Measurements from ENCODE around the gene ZNF511.

Gene ZNF511

DNA sequence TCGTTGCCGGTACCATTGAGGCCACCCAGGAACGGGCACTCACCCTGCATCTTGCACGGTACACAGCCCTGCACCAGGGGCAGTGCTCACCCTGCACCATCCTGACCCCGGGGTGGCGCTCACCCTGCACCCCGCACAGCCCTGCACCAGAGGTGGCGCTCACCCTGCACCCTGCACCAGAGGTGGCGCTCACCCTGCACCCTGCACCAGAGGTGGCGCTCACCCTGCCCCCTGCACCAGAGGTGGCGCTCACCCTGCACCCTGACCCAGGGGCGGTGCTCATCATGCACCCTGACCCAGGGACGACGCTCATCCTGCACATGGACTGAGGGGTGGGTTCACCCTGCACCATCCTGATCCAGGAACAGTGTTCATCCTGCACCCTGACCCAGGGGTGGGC, 6.5 kb upstream of the ZNF511 start:
- TF ChIP-seq, protein P1, sequence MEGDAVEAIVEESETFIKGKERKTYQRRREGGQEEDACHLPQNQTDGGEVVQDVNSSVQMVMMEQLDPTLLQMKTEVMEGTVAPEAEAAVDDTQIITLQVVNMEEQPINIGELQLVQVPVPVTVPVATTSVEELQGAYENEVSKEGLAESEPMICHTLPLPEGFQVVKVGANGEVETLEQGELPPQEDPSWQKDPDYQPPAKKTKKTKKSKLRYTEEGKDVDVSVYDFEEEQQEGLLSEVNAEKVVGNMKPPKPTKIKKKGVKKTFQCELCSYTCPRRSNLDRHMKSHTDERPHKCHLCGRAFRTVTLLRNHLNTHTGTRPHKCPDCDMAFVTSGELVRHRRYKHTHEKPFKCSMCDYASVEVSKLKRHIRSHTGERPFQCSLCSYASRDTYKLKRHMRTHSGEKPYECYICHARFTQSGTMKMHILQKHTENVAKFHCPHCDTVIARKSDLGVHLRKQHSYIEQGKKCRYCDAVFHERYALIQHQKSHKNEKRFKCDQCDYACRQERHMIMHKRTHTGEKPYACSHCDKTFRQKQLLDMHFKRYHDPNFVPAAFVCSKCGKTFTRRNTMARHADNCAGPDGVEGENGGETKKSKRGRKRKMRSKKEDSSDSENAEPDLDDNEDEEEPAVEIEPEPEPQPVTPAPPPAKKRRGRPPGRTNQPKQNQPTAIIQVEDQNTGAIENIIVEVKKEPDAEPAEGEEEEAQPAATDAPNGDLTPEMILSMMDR (IDR thresholded peaks at IDR 0.05; ENCODE audit: low read depth, low read length) = no peak
- no peak for DNase-seq (ENCODE audit: low read depth in 2 of 2)
- no peak overlapping the region for H3K4me3 ChIP-seq (replicated peaks in 1 of 2; ENCODE audit: low read depth in 2 of 2, low read length in 2 of 2)

DNA sequence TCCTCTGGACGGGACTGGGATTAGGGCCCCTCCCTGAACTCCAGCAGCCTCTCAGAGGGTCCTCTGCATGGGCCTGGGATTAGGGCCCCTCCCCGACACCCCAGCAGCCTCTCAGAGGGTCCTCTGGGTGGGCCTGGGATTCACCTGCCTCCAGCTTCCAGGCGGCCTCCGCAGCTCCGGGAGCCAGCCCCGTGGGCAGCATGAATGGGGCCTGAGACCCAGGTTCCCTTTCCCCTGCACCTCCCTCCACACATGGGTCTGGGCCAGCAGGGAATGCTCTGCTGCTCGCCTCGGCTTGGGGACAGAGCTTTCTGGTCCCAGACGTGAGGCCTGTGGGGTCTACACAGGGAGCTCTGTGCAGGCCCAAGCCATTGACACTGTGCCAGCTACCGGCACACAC, 5.5 kb upstream of the ZNF511 start:
- no peak for DNase-seq (ENCODE audit: low read depth in 2 of 2)
- H3K4me3 ChIP-seq (replicated peaks in 1 of 2; ENCODE audit: low read depth in 2 of 2, low read length in 2 of 2) = no peak overlapping the region
- TF ChIP-seq, protein P1 (IDR thresholded peaks at IDR 0.05; ENCODE audit: low read depth, low read length) = no peak

DNA sequence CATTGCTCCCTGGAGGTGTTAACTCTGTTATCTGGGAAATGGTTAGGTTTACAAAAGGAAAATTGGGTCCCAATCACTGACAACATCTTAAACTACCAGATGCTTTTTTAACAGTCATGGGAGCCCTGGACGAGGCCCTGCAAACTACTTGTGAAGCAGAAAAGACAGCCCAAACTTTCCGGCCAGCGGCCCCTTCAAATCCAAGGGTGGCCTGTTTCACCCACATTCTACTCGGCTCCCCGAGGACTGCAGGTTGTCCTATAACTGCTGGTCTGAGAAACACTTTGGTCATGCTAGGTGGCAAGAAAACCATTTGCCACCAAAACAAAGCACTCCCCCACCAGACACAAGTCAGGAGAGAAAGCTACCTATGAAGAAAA, 2.6 kb upstream of the ZNF511 start:
- TF ChIP-seq, protein P1 (IDR thresholded peaks at IDR 0.05; ENCODE audit: low read depth, low read length) = no peak
- H3K4me3 ChIP-seq (replicated peaks in 1 of 2; ENCODE audit: low read depth in 2 of 2, low read length in 2 of 2) = no peak overlapping the region
- DNase-seq (ENCODE audit: low read depth in 2 of 2) = no peak

GRCh38 chr10:133306941-133307379, 1.8 kb upstream of the ZNF511 start:
- no peak overlapping the region for H3K4me3 ChIP-seq (replicated peaks in 1 of 2; ENCODE audit: low read depth in 2 of 2, low read length in 2 of 2)
- DNase-seq (ENCODE audit: low read depth in 2 of 2) = no peak

DNA sequence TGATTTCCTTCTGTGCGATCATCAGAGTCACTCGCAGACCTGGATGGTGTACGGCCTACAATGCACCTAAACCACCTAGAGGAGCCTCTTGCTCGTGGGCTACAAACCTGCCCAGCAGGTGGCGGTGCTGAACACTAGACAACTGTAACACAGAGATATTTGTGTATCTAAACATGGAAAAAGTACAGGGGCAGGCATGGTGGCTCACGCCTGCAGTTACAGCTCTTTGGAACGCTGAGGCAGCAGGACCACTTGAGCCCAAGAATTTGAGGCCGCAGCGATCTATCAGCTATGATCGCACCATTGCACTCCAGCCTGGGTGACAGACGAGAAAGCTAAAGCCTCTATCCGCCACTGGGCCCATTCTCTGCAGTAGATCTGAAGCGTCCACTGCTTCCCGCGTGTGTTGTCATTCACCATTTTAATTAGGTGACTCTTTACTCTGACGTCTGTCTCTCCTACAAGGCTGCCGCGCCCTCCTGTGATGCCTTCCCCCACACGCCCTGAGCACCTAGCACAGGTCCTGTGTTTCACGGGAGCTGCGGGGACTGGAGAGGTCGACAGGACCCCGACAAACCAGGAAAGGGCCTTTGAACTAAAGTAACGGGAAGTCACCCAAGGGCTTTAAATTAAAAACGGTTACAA, 816 bp upstream of the ZNF511 start:
- TF ChIP-seq, protein P1 (IDR thresholded peaks at IDR 0.05; ENCODE audit: low read depth, low read length) = peak; percentile 78
- DNase-seq (ENCODE audit: low read depth in 2 of 2) = peak; percentile 70 to 71
- peak overlapping the region; percentile 71 to 78 for H3K4me3 ChIP-seq (replicated peaks in 1 of 2; ENCODE audit: low read depth in 2 of 2, low read length in 2 of 2)

More at GRCh38 chr10:133306941-133307379, 1.8 kb upstream of the ZNF511 start:
- TF ChIP-seq, protein P1 (IDR thresholded peaks at IDR 0.05; ENCODE audit: low read depth, low read length) = no peak

- peak; percentile 94 to 95 for DNase-seq (ENCODE audit: low read depth in 2 of 2)
- peak overlapping the region; percentile 71 to 78 for H3K4me3 ChIP-seq (replicated peaks in 1 of 2; ENCODE audit: low read depth in 2 of 2, low read length in 2 of 2)
- TF ChIP-seq, protein P1 (IDR thresholded peaks at IDR 0.05; ENCODE audit: low read depth, low read length) = no peak
These were observed 496 bp downstream of the ZNF511 start for GRCh38 chr10:133309100-133309719.

All from cardiac fibroblast (primary cell).